KMS-11 (cell line): ENCODE measurements around the gene JADE3.

Experiments
- H2AFZ ChIP-seq: fragments of 200-600 bp; sonication (generic); 2 replicates; pipeline ENCODE4 v1.6.1; 2016; ENCODE audit warnings: antibody characterized with exemption, mixed run types, low read depth
- H3K27ac ChIP-seq: fragments of 200-600 bp; sonication (generic); 2 replicates; pipeline ENCODE4 v1.6.1; 2016; ENCODE audit warnings: mild to moderate bottlenecking, mixed run types
- H3K27me3 ChIP-seq: fragments of 200-600 bp; sonication (generic); 2 replicates; pipeline ENCODE4 v1.6.1; 2017; ENCODE audit warnings: mild to moderate bottlenecking, low read depth, mixed run types, moderate library complexity; ENCODE audit not compliant: insufficient read depth
- H3K36me3 ChIP-seq: fragments of 200-600 bp; sonication (generic); 2 replicates; pipeline ENCODE4 v1.6.1; 2017; ENCODE audit warnings: mild to moderate bottlenecking, mixed run types; ENCODE audit not compliant: insufficient read depth
- H3K4me1 ChIP-seq: fragments of 200-600 bp; sonication (generic); 2 replicates; pipeline ENCODE4 v1.6.1; 2016; ENCODE audit warnings: mild to moderate bottlenecking, low read depth, mixed run types; ENCODE audit not compliant: poor library complexity, severe bottlenecking
- H3K4me2 ChIP-seq: fragments of 200-600 bp; sonication (generic); 2 replicates; pipeline ENCODE4 v1.7.0; 2016; ENCODE audit warnings: mild to moderate bottlenecking, mixed run types
- H3K4me3 ChIP-seq: fragments of 200-600 bp; sonication (generic); IDR thresholded peaks from 2 replicates; pipeline ENCODE4 v1.6.1; 2017; ENCODE audit warnings: low read depth, low read length, mixed read lengths; ENCODE audit not compliant: insufficient read depth
- H3K79me2 ChIP-seq: fragments of 200-600 bp; sonication (generic); 2 replicates; pipeline ENCODE4 v1.6.1; 2016; ENCODE audit warnings: low read depth, mixed run types; ENCODE audit not compliant: insufficient read depth
- H3K9ac ChIP-seq: fragments of 200-600 bp; sonication (generic); 2 replicates; pipeline ENCODE4 v1.6.1; 2016; ENCODE audit warnings: mild to moderate bottlenecking, mixed run types
- H4K20me1 ChIP-seq: fragments of 200-600 bp; sonication (generic); 2 replicates; pipeline ENCODE4 v1.6.1; 2016; ENCODE audit warnings: mild to moderate bottlenecking, mixed run types; ENCODE audit not compliant: insufficient read depth
- TF ChIP-seq, protein P1 (sequence below): fragments of 200-600 bp; sonication (generic); conservative IDR thresholded peaks from 2 replicates; pipeline ENCODE4 v1.6.1; 2017; ENCODE audit warnings: low read depth, mild to moderate bottlenecking, antibody characterized with exemption, low read length, moderate library complexity, mixed read lengths

Gene JADE3

DNA sequence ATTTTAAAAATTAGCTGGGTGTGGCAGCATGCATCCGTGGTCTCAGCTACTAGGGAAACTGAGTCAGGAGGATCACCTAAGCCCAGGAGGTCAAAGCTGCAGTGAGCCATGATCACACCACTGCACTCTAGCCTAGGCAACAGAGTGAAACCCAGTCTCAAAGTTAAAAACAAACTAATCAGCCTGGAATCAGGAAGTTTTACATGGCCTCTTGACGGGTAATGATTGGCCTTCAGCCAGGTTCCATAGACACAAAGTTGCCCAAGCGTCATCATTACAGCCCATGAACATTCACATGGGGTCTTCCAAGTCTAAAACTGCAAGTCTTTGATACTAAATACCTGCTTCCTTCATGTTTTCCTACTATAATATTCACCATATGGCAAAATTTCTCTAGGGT is 156.0 kb downstream of the JADE3 start:
- no peaks in the 10 kb centered on the region for H4K20me1 ChIP-seq
- H3K4me3 ChIP-seq = no peak overlapping the region
- H3K9ac ChIP-seq = no peak overlapping the region
- H3K27me3 ChIP-seq = no peaks in the 10 kb centered on the region
- TF ChIP-seq, protein P1, sequence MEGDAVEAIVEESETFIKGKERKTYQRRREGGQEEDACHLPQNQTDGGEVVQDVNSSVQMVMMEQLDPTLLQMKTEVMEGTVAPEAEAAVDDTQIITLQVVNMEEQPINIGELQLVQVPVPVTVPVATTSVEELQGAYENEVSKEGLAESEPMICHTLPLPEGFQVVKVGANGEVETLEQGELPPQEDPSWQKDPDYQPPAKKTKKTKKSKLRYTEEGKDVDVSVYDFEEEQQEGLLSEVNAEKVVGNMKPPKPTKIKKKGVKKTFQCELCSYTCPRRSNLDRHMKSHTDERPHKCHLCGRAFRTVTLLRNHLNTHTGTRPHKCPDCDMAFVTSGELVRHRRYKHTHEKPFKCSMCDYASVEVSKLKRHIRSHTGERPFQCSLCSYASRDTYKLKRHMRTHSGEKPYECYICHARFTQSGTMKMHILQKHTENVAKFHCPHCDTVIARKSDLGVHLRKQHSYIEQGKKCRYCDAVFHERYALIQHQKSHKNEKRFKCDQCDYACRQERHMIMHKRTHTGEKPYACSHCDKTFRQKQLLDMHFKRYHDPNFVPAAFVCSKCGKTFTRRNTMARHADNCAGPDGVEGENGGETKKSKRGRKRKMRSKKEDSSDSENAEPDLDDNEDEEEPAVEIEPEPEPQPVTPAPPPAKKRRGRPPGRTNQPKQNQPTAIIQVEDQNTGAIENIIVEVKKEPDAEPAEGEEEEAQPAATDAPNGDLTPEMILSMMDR = no peak
- no peaks in the 10 kb centered on the region for H3K79me2 ChIP-seq
- no peaks in the 10 kb centered on the region for H3K4me1 ChIP-seq
- no peak overlapping the region for H3K27ac ChIP-seq
- H3K36me3 ChIP-seq = no peaks in the 10 kb centered on the region
- H2AFZ ChIP-seq = no peak overlapping the region
- H3K4me2 ChIP-seq = no peak overlapping the region

DNA sequence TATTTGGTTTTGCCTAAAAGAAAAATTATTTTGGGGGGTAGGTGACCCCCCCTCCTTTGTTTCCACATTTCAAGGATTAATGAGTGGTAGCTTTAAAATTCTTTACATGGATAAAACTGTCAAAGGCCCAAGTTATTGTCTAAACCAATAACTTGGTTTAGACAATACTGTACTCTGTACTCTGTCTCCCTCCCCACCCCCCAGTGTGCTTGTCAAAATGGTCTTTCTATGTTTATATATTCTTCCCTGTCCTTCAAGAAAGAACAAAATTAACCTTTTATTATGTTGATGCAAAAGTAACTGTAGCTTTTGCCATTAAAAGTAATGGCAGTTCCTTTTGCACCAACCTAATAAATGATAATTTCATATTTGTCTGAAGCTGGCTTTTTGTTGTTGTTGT is 156.5 kb downstream of the JADE3 start:
- Histone ChIP-seq H4K20me1 (no peaks in the 10 kb centered on the region), H3K79me2 (no peaks in the 10 kb centered on the region), H3K4me2 (no peak overlapping the region), H3K27ac (no peak overlapping the region), H3K27me3 (no peaks in the 10 kb centered on the region), H3K4me1 (no peaks in the 10 kb centered on the region), H3K36me3 (no peaks in the 10 kb centered on the region), H3K4me3 (no peak overlapping the region), H3K9ac (no peak overlapping the region), H2AFZ (no peak overlapping the region)
- TF ChIP-seq, protein P1 = no peak

DNA sequence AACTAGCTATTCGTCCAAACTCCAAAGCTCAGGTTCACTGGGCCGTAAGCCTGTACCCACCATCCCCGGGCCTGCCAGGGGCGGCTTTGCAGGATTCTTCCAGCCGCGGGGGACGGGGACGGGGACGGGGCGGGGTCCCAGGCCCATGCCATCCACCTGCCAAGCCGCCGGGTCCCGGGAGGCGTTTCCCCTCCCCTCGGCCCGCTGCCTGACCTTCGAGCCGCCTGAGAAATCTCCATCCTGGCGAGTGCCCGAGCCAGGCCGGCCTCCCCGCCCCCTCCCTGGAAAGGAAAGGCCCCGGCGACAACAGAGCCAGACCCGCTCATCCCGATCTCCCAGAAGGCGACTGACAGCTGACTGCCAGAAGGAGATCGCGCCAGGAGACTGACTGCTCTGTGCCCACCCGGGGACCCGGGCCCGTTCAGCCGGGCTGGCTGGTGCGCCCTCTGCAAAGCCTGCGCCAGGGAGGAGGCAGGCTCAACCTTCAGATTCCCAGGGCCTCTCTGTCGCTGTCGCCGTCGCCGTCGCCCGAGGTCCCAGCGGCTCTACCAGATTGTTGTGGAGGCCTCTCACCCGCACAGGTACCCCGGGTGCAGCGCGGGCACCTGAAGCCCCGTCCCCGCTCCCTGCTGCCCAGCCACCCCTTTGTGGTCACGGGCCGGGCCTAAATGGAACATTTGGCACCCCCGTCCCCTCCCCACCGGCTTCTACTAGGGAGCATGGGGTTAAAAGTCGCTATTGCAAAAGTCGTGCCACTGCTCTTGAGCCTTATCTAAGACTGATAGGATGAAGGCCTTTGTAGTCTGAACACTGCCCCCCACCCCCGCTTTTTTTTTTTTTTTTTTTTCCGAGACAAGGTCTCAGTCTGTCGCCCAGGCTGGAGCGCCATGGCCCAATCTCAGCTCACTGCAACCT is 166.2 kb downstream of the JADE3 start, which contains the start of gene RGN:
RGN (plus strand) TSS at position 315 of the 915 bp plus-strand sequence. CDS start 2,702 bp downstream, outside the sequence.
- no peaks in the 10 kb centered on the region for H4K20me1 ChIP-seq
- no peak within 1 kb of the TSS for H2AFZ ChIP-seq
- H3K4me3 ChIP-seq = no peak within 1 kb of the TSS
- H3K79me2 ChIP-seq = no peaks in the 10 kb centered on the region
- TF ChIP-seq, protein P1 = no peak
- no peak within 1 kb of the TSS for H3K27ac ChIP-seq
- no peaks in the 10 kb centered on the region for H3K36me3 ChIP-seq
- no peaks in the 10 kb centered on the region for H3K4me1 ChIP-seq
- no peak within 1 kb of the TSS for H3K4me2 ChIP-seq
- H3K9ac ChIP-seq = no peak within 1 kb of the TSS
- no peaks in the 10 kb centered on the region for H3K27me3 ChIP-seq

DNA sequence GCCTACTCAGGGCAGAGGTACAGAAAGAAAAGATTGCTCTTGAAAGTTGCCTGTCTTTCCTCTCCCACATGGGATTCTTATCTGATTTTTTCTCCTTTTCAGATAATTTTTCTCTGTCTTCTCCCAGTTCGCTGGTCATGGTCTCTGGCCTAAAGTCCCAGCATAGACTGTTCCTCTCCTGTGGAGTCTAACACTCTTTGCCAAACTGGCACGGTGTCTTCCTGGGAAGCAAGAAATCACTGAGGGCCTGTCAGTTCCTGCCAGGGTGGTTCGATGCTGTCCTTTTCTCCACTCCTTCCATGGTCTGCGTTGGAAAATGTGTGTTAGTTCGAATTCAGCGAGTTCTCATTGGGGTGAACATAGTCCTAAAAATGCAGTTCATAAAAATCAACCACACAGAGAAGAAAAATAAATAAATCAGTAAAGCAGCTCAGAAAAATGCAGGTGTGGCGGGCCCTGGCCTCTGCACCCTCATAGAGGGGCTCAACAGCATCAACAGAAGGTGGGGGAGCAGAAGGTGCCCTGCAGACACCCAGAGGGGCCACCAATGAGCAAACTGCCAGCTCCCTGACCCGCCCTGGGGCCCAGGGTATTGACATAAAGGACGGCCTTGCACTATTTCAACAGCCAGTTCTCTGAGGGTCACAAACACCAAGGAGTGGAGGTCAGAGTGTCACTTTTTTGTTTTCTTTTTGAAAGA is 168.1 kb downstream of the JADE3 start:
- H3K4me3 ChIP-seq = no peak overlapping the region
- H3K36me3 ChIP-seq = no peaks in the 10 kb centered on the region
- no peak overlapping the region for H3K9ac ChIP-seq
- no peak overlapping the region for H2AFZ ChIP-seq
- no peaks in the 10 kb centered on the region for H4K20me1 ChIP-seq
- H3K27me3 ChIP-seq = no peaks in the 10 kb centered on the region
- H3K79me2 ChIP-seq = no peaks in the 10 kb centered on the region
- H3K4me1 ChIP-seq = no peaks in the 10 kb centered on the region
- H3K27ac ChIP-seq = no peak overlapping the region
- no peak overlapping the region for H3K4me2 ChIP-seq
- TF ChIP-seq, protein P1 = no peak
